GM23248 (cell line): ENCODE results near the gene LYRM2.

Experiments used
- EZH2 ChIP-seq: fragments of 200-600 bp; sonication (generic); IDR thresholded peaks from 2 replicates; pipeline ENCODE4 v1.6.1; 2018; ENCODE audit warnings: antibody characterized with exemption, mild to moderate bottlenecking; ENCODE audit not compliant: insufficient read depth, poor library complexity, severe bottlenecking
- EZH2phosphoT487 ChIP-seq: fragments of 200-600 bp; sonication (generic); IDR thresholded peaks from 2 replicates; pipeline ENCODE4 v1.6.1; 2018; ENCODE audit warnings: antibody characterized with exemption, moderate library complexity, mild to moderate bottlenecking, low read depth; ENCODE audit not compliant: insufficient read depth

GRCh38 chr6:89655122-89655521, 16.6 kb upstream of the LYRM2 start:
- TF ChIP-seq EZH2 (no peak), EZH2phosphoT487 (no peak)
